ENCODE data around the gene EBF3. TPM values are rescaled to one million over a fixed set of nuclear protein-coding genes. Genes with fewer than 3 reads are reported as not detected.

EBF3 gene
- total and polyA plus RNA-seq, 3 donors from 2014 or later = 4.0 to 7.6 (median 6.0) TPM

DNA sequence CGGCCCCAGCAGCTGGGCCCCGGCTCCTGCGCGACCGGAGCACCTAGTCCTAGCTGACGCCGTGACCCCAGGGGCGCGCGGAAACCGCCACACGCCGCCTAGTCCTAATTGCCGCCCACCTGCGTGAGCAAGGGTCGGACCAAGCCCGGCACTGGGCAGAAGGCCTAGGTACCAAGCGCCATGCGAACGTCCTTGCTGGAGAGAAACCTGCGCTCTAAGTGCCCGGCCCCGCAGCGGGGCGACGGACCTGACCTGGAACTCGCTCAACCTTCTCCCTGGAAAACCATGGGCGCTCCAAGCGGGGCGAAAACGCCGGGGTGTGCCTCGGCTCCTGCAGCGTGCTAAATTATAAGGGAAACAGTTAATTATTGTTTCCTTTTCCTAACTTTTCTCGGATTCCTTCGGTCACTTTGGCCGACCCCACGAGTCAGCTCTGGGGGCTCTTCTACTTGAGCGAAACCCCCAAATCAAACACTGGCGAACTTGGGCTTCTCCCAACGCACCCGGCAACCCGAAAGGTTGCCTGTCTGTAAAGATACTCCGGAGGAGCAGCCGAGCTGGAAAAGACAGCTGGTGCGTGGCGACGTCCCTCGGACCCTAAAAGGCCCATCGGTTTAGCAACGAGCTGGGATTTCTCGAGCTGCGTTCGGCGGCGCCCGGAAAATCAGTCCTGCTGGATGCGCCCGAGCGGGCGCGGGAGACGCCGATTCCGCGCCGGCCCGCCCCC, 5.3 kb upstream of the EBF3 start:
- DNase-seq = no peak
- Histone ChIP-seq H3K4me1 (peaks cover 3% of the 10 kb centered on the region), H3K9me3 (no peaks in the 10 kb centered on the region), H3K4me3 (peak overlapping the region in 1 of 2 donors; percentile 26), H3K36me3 (ENCODE audit: low read depth, missing control alignments) (no peaks in the 10 kb centered on the region), H3K27ac (no peak overlapping the region), H3K27me3 (no peaks in the 10 kb centered on the region)
- intact Hi-C loops (cut with DNase I; ENCODE audit: low total_unique reads) = no loop called here
- 6% methylated on average over 20 to 67 of the region's 68 CpGs for WGBS, 2 donors
- no peak for TF ChIP-seq POLR2A (IDR thresholded peaks at IDR 0.05)
- TF ChIP-seq, protein P1, sequence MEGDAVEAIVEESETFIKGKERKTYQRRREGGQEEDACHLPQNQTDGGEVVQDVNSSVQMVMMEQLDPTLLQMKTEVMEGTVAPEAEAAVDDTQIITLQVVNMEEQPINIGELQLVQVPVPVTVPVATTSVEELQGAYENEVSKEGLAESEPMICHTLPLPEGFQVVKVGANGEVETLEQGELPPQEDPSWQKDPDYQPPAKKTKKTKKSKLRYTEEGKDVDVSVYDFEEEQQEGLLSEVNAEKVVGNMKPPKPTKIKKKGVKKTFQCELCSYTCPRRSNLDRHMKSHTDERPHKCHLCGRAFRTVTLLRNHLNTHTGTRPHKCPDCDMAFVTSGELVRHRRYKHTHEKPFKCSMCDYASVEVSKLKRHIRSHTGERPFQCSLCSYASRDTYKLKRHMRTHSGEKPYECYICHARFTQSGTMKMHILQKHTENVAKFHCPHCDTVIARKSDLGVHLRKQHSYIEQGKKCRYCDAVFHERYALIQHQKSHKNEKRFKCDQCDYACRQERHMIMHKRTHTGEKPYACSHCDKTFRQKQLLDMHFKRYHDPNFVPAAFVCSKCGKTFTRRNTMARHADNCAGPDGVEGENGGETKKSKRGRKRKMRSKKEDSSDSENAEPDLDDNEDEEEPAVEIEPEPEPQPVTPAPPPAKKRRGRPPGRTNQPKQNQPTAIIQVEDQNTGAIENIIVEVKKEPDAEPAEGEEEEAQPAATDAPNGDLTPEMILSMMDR (IDR thresholded peaks at IDR 0.05) = peak in 1 of 3 experiments; percentile 5

DNA sequence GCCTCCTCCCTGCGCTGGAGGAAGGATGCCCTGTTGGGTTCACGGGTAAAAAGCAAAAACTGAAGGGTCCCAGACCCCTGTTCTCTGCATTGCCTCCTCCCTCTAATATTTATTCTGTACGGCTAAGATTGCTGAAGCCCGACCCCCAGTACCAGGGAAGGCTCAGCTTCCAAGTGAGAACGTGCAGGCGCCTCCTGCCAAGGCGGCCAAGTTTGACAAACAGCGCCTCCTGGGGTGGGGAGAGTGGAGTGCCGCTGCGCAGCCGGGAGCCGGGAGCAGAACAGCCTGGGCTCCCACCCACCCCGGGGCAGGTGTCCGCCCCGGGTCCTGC, 4.7 kb upstream of the EBF3 start:
- intact Hi-C loops (cut with DNase I; ENCODE audit: low total_unique reads) = no loop called here
- TF ChIP-seq, protein P1 (IDR thresholded peaks at IDR 0.05) = peak in 2 of 3 experiments; percentile 46 to 54
- no peak for TF ChIP-seq POLR2A (IDR thresholded peaks at IDR 0.05)
- DNase-seq = peak; percentile 73
- Histone ChIP-seq H3K36me3 (ENCODE audit: low read depth, missing control alignments) (no peaks in the 10 kb centered on the region), H3K4me3 (no peak overlapping the region), H3K9me3 (no peaks in the 10 kb centered on the region), H3K27ac (no peak overlapping the region), H3K27me3 (no peaks in the 10 kb centered on the region), H3K4me1 (peaks cover 3% of the 10 kb centered on the region)
- 1 to 3% methylated on average over 5 to 11 of the region's 15 CpGs for WGBS, 2 donors

DNA sequence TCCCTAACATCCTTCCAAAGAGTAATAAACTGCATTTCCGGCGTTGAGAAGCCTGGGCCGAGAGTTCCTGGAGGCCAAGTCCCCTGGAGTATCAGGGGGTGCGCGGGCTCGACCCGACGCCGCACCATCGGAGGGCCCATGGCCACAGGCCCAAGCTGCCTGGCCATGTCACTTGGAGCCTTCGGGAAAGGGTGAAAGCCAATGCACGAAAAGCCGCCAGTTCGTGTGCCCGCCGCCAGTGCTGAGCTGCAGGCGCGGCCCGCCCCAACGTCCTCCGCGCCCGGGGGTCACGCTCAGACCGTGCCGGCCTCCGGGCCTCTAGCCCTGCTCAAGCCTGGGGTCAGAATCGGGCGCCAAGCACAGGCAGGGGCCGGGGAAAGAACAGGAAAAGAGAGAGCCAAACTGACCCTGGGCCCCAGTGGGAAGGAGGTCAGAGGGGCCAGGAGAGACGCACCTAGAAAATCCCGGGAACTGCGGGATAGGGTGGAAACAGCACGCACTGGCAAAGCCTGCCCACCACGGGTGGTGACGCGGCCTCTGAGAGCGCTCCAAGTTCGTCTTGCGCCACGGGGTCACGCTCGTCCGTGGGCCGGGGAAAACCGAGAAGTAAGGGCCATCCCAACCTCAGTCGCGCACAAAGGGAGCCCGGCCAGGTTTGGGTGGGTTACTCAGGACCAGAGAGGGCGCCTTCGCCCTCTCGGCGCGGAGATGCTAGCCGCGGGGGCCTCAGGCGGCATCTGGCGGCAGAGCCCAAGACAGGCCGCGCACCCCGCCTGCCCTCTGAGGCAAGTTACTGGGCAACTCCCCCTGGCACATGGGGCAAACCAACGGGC, 4.2 kb upstream of the EBF3 start:
- TF ChIP-seq POLR2A (IDR thresholded peaks at IDR 0.05) = no peak
- TF ChIP-seq, protein P1 (IDR thresholded peaks at IDR 0.05) = no peak
- Histone ChIP-seq H3K27ac (no peak overlapping the region), H3K4me1 (peaks cover 3% of the 10 kb centered on the region), H3K36me3 (ENCODE audit: low read depth, missing control alignments) (no peaks in the 10 kb centered on the region), H3K27me3 (no peaks in the 10 kb centered on the region), H3K9me3 (no peaks in the 10 kb centered on the region), H3K4me3 (no peak overlapping the region)
- WGBS, 2 donors = 7 to 18% methylated on average over 9 to 62 of the region's 62 CpGs
- intact Hi-C loops (cut with DNase I; ENCODE audit: low total_unique reads) = no loop called here
- no peak for DNase-seq

DNA sequence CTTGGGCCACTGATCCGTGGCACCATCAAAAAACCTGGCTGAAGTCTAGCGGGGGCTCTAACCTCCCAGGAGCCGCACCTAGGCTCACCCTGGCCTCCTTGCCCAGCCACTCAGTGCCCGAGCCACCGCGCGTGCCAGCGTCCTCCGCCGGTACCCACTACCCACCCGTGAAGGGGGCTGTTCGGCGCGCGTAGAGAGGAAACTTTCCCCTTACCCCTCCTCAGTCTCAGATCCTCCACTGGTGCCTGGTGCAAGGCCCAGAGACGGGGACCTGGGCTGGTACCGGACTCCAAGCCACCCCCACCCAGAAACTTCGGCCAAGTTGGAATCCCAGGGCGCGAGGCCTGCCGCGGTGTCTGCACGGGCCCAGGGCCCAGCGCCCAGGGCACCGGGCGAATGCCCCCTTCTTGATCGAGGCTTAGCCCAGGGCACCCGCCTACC, 3.5 kb upstream of the EBF3 start:
- H3K36me3 ChIP-seq (ENCODE audit: low read depth, missing control alignments) = no peaks in the 10 kb centered on the region
- H3K4me3 ChIP-seq = no peak overlapping the region
- peaks cover 3% of the 10 kb centered on the region for H3K4me1 ChIP-seq
- no peaks in the 10 kb centered on the region for H3K27me3 ChIP-seq
- no peaks in the 10 kb centered on the region for H3K9me3 ChIP-seq
- no peak overlapping the region for H3K27ac ChIP-seq
- intact Hi-C loops (cut with DNase I; ENCODE audit: low total_unique reads) = no loop called here
- DNase-seq = no peak
- 0 to 9% methylated on average over 1 to 22 of the region's 28 CpGs for WGBS, 2 donors
- TF ChIP-seq, protein P1 (IDR thresholded peaks at IDR 0.05) = no peak
- TF ChIP-seq POLR2A (IDR thresholded peaks at IDR 0.05) = no peak
